Measurements from ENCODE around the gene HEMGN.

Gene HEMGN

DNA sequence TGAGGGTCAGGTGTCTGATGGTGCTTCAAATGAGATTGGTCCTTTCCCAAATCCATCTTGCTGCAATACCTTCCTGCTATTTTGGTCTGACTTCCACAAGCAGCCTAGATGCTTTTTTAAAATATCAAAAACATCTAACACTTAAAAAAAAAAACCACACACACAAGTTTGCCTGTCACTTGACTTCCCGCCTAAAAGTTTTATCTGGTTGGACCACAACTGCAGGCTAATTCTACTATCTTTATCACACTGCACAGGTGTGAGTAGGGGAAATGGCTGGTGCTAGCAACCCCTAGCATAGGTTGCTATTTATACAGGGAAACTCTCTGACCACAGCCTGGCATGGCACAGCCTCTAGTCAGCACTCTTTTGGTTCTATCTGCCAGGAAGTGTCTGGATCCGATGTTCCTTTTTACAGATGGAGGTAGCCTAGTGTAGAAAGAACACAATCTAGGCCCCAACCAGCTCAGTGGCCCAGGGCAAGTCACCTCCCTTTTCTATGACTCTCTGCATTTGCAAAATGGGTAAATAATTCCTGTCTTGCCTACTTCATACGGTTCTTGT is at the start of gene HEMGN:
Gene HEMGN, minus strand, starts transcription at position 92 of the 564 bp plus-strand sequence. Its CDS starts 36 bp downstream, at position 56.
- peak; percentile 95 for ATAC-seq (ENCODE audit: low read depth)
- H3K27me3 Mint-ChIP-seq = peaks cover 12% of the 10 kb centered on the region
- H3K27ac Mint-ChIP-seq = peak within 1 kb of the TSS; percentile 56
- H3K4me3 Mint-ChIP-seq = no peak within 1 kb of the TSS
- H3K36me3 Mint-ChIP-seq = no peaks in the 10 kb centered on the region
- DNase-seq (ENCODE audit: low spot score in 2 of 2) = no peak
- H3K4me1 Mint-ChIP-seq = peaks cover 4% of the 10 kb centered on the region
- H3K9me3 Mint-ChIP-seq = no peaks in the 10 kb centered on the region

DNA sequence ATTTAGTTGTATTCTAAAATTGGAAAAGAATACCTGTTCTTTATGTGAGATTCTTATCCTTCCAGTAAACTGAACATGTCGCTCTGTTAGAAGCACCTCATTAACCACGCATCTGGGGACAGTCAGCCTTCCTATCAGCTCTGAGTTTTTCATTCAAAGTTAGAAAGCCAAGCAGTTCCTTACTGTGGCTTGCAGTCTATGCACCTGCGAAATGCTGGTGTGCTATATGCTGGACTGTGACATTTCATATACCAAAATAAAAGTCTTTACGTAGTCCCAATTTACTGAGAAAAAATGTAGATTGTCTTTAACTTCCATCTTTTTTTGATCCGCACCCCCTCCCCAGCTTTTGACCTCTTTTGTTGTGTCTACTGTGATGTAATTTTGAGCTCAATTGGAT is 49.5 kb upstream of the HEMGN start:
- H3K27me3 Mint-ChIP-seq = no peaks in the 10 kb centered on the region
- DNase-seq (ENCODE audit: low spot score in 2 of 2) (peak in 1 of 2 donors; percentile 16), ATAC-seq (ENCODE audit: low read depth) (no peak)
- no peaks in the 10 kb centered on the region for H3K36me3 Mint-ChIP-seq
- peaks cover 45% of the 10 kb centered on the region for H3K4me1 Mint-ChIP-seq
- H3K27ac Mint-ChIP-seq = peak overlapping the region; percentile 92
- no peak overlapping the region for H3K4me3 Mint-ChIP-seq
- no peaks in the 10 kb centered on the region for H3K9me3 Mint-ChIP-seq

- ATAC-seq (ENCODE audit: low read depth) (no peak), DNase-seq (ENCODE audit: low spot score in 2 of 2) (no peak)
- Mint-ChIP-seq H3K36me3 (no peaks in the 10 kb centered on the region), H3K4me3 (peak overlapping the region; percentile 80), H3K9me3 (no peaks in the 10 kb centered on the region), H3K4me1 (peaks cover 34% of the 10 kb centered on the region), H3K27ac (peak overlapping the region; percentile 92), H3K27me3 (no peaks in the 10 kb centered on the region)
Observed at GRCh38 chr9:97985058-97985861, 47.3 kb upstream of the HEMGN start.

- peaks cover 28% of the 10 kb centered on the region for H3K4me1 Mint-ChIP-seq
- H3K27ac Mint-ChIP-seq = peak overlapping the region; percentile 92
- peak; percentile 44 for ATAC-seq (ENCODE audit: low read depth)
- H3K4me3 Mint-ChIP-seq = peak overlapping the region; percentile 67
- peak; percentile 80 to 86 for DNase-seq (ENCODE audit: low spot score in 2 of 2)
- H3K9me3 Mint-ChIP-seq = no peaks in the 10 kb centered on the region
- no peaks in the 10 kb centered on the region for H3K27me3 Mint-ChIP-seq
- no peaks in the 10 kb centered on the region for H3K36me3 Mint-ChIP-seq
Observed at GRCh38 chr9:97984188-97985057, 46.5 kb upstream of the HEMGN start.

DNA sequence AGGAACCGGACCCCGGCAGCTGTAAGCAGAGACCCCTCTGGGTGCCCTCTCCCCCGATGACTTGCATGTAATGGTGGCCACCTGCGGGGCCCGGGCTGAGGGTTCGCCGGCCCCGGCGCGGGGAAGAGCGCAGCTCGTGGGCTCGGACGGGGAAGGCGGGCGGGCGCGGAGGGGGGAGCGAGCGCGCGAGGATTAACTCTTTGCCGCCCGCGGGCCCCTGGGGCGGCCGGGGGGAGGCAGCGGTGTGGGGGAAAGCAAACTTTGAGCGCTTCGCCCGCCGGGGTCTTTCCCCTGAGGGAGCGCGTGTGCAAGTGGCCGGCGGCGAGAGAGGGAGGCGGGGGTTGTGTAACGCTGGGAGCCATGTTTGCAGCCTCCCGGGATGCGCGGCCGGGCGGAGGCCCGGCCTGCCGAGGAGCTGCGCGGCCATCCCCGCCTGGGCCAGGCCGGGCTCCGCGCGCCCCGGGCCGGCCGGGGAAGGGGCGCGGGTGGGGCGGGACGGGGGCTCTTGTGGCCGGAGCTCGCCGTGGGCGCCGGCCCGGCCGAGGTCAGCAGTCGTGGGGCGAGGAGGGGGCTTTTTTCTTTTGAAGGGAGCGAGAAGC is 45.7 kb upstream of the HEMGN start:
- Mint-ChIP-seq H3K27me3 (no peaks in the 10 kb centered on the region), H3K27ac (peak overlapping the region; percentile 92), H3K36me3 (no peaks in the 10 kb centered on the region), H3K4me1 (peaks cover 22% of the 10 kb centered on the region), H3K4me3 (peak overlapping the region; percentile 85), H3K9me3 (no peaks in the 10 kb centered on the region)
- ATAC-seq (ENCODE audit: low read depth) (peak; percentile 37), DNase-seq (ENCODE audit: low spot score in 2 of 2) (peak in 1 of 2 donors; percentile 74)

GRCh38 chr9:97982683-97983588 is 45.0 kb upstream of the HEMGN start, which contains the start of gene ANP32B:
Gene ANP32B (plus strand): TSS chr9:97983341. CDS start chr9:97983556, 215 bp downstream.
- no peaks in the 10 kb centered on the region for H3K27me3 Mint-ChIP-seq
- DNase-seq (ENCODE audit: low spot score in 2 of 2) = peak; percentile 94 to 96
- peak within 1 kb of the TSS; percentile 85 for H3K4me3 Mint-ChIP-seq
- peaks cover 18% of the 10 kb centered on the region for H3K4me1 Mint-ChIP-seq
- peak; percentile 73 for ATAC-seq (ENCODE audit: low read depth)
- H3K27ac Mint-ChIP-seq = peak within 1 kb of the TSS; percentile 92
- no peaks in the 10 kb centered on the region for H3K9me3 Mint-ChIP-seq
- H3K36me3 Mint-ChIP-seq = no peaks in the 10 kb centered on the region

GRCh38 chr9:97981846-97982682 is 44.1 kb upstream of the HEMGN start:
- peaks cover 13% of the 10 kb centered on the region for H3K4me1 Mint-ChIP-seq
- DNase-seq (ENCODE audit: low spot score in 2 of 2) = no peak

GRCh38 chr9:97980918-97981845 is 43.2 kb upstream of the HEMGN start:
- DNase-seq (ENCODE audit: low spot score in 2 of 2) (no peak), ATAC-seq (ENCODE audit: low read depth) (no peak)
- peaks cover 7% of the 10 kb centered on the region for H3K4me1 Mint-ChIP-seq
- no peaks in the 10 kb centered on the region for H3K9me3 Mint-ChIP-seq
- H3K27me3 Mint-ChIP-seq = no peaks in the 10 kb centered on the region
- H3K4me3 Mint-ChIP-seq = no peak overlapping the region
- H3K27ac Mint-ChIP-seq = no peak overlapping the region
- H3K36me3 Mint-ChIP-seq = no peaks in the 10 kb centered on the region

More at GRCh38 chr9:97981846-97982682, 44.1 kb upstream of the HEMGN start:
- H3K36me3 Mint-ChIP-seq = no peaks in the 10 kb centered on the region
- H3K27me3 Mint-ChIP-seq = no peaks in the 10 kb centered on the region
- peak overlapping the region; percentile 62 for H3K4me3 Mint-ChIP-seq
- no peaks in the 10 kb centered on the region for H3K9me3 Mint-ChIP-seq
- peak overlapping the region; percentile 92 for H3K27ac Mint-ChIP-seq
- no peak for ATAC-seq (ENCODE audit: low read depth)

DNA sequence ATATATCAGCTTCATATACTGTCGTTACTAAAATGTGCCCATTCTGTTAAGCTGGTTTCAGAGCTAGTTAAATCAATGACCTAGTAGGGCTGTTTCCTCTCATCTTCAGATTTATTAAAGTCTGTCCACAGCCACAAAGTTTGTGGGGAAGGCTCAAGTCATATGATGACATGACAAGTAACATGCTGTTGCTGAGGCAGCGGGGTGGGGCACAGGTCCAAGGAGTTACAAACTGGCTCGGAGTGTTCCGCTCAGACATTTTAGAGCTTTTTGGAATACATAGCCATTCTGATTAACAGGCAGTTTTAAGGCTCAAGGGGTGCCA is 42.5 kb upstream of the HEMGN start:
- no peak overlapping the region for H3K4me3 Mint-ChIP-seq
- no peak for DNase-seq (ENCODE audit: low spot score in 2 of 2)
- H3K9me3 Mint-ChIP-seq = no peaks in the 10 kb centered on the region
- H3K4me1 Mint-ChIP-seq = peaks cover 4% of the 10 kb centered on the region
- no peak for ATAC-seq (ENCODE audit: low read depth)
- no peaks in the 10 kb centered on the region for H3K36me3 Mint-ChIP-seq
- H3K27me3 Mint-ChIP-seq = no peaks in the 10 kb centered on the region
- no peak overlapping the region for H3K27ac Mint-ChIP-seq

DNA sequence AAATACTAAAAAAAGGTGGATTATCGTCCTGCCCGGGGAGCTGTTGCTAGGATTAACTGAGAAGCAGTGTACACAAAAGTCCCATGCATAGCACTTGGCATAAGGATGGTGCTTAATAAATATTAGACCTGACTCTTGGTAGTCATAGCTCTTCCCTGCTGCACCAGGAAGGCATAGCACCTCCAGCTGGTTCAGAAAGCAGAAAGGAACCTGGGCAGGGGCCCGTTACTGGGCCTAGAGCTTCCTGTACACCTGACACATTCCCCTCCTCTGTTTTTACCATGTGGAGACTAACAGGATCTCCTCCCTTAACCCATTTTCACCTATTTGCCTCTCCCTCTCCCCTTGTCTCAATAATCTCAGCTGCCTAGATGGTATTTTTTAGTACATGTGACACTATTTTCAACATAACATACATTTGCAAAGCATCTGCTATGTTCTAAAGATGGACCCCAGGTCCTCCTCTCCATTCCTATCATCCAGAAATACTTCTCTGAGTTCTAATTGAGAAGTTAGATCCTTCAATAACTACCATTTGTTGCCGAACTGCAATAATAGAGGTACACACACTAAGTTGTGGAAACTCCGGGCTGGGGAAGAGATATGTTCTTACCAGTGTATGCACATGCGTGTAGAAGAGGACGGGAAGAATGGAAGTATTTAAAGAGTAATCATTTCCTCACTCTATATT is 42.0 kb upstream of the HEMGN start:
- H3K27ac Mint-ChIP-seq = no peak overlapping the region
- no peaks in the 10 kb centered on the region for H3K27me3 Mint-ChIP-seq
- peaks cover 2% of the 10 kb centered on the region for H3K9me3 Mint-ChIP-seq
- DNase-seq (ENCODE audit: low spot score in 2 of 2) = no peak
- H3K4me3 Mint-ChIP-seq = no peak overlapping the region
- no peak for ATAC-seq (ENCODE audit: low read depth)
- H3K4me1 Mint-ChIP-seq = peaks cover 4% of the 10 kb centered on the region
- H3K36me3 Mint-ChIP-seq = peaks cover 3% of the 10 kb centered on the region

DNA sequence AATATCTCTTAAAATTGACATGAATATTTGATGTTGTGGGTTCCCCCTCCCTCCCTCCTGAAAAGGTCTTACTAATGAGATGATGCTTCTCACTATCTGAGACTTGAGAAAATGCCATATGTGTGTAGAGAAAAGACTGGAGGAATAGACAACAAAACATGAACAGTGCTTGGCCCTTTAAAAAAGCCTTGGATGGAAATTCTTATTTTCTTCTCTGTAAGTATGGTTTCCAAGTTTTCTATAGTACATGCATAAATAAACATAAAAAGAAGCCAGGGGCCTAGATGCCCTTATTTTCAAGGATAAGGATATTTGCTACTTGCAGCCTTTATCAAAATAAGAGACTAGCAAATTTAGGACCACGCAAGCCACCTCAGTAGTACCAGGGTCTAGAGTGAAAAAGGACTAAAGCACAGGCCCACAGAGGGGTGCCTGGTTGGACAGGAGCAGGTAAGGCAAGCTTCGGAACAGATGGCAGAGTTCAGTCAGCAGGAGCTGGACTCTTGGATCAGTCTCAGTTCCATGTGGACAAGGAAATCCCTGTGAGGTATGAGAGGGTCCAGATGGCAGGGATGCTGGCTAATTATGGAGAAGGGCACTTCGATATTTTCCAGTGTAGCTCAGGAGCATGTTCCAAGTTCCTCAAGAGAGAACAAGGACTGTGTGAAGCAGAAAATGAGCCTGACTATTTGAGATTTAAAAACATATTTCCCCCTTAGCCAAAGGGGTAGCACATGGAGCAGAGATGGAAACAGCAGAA is 40.6 kb upstream of the HEMGN start:
- Mint-ChIP-seq H3K27me3 (no peaks in the 10 kb centered on the region), H3K36me3 (peaks cover 3% of the 10 kb centered on the region), H3K4me1 (peaks cover 4% of the 10 kb centered on the region), H3K9me3 (peaks cover 2% of the 10 kb centered on the region), H3K27ac (no peak overlapping the region), H3K4me3 (no peak overlapping the region)
- DNase-seq (ENCODE audit: low spot score in 2 of 2) = no peak
- no peak for ATAC-seq (ENCODE audit: low read depth)
